HG03175 (cell line): ENCODE data around the gene CHD2.

Experiments
- ATAC-seq: cut with Tn5 transposase; IDR thresholded peaks from one replicate; pipeline ENCODE4 v1.9.1; 2021; ENCODE audit warnings: mild to moderate bottlenecking, moderate library complexity; ENCODE audit not compliant: unreplicated experiment

The CHD2 gene

DNA sequence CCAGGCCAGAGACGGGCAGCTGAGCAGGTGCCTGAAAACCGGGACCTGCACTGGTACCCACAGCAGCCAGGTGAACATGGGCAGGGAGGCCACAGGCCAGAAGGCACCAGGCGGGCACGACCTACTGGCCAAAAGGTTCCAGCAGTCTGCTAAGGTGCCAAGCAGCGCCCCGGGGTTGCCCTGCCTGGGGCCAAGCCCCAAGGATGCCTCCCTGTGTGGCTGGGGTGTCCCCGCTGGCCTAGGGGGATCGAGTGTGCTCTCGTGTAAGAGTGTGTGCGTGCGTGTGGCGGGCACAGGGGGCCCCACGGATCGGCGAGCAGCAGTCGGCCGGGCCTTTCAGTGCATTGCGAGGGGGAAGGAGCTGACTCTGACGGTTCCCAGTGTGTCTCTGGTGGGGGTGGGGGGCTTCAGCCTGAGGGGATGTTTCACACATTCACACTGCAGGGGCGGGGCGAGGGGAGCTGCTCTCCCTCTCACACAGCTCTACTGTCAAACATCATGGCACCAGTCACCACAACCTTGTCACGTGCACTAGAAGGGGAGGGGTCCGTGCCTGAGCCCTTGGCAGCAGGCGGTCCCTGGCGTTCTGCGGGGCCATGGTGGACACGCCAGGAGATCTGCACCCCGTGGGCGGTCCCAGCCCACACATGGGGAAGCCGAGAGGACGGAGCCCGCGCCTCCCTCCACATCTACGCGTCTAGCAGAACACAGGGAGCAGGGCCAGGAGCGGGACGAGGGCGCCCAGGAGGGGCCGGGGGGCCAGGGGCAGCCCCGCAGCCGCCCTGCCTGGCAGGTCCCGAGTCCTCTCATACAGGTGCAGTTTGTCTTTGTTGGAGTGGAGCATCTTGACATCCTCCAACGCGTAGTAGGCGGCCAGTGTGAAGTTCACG, 144.4 kb downstream of the CHD2 start:
- ATAC-seq, result no peak

DNA sequence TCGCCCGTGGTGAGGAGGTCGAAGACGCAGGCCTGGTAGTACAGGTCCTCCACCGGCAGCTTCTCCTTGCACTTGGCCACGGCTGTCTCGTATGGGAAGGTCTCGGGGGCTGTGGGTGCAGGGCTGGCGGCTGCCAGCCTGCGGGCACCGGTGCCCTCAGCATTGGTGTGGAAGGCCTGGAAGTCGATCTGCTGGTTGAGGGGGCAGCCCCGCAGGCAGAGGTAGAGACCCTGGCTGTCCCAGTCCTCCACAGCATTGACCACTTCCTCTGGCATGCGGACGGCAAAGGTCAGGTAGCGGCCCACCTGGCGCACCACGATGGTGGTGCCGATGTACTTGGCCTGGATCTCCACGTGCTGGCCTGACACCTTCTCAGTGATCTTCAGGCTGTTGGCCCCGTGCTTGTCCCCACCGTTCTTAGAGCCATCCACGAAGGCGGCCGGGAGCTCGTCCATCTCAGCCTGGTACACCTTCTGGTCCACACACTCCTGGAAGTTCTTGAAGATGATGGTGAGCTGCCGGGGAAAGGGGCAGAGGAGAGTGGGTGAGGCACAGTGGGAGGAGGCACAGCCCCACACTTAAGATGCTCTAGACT, 145.2 kb downstream of the CHD2 start:
- ATAC-seq, result no peak

DNA sequence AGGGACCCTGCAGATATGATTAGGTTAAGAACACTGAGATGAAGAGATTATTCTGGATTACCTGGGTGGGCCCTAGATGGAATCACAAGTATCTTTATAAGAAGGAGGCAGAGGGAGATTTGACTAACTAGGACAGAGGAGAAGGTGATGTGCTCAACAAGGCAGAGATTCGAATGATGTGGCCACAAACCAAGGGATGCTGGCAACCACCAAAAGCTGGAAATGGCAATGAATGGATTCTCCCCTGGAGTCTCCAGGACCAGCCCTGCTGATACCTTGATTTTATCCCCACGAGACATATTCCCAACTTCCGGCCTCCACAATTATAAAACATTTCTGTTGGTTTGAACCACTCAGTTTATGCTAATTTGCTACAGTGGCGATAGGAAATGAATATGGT, 146.0 kb downstream of the CHD2 start:
- ATAC-seq, result no peak

DNA sequence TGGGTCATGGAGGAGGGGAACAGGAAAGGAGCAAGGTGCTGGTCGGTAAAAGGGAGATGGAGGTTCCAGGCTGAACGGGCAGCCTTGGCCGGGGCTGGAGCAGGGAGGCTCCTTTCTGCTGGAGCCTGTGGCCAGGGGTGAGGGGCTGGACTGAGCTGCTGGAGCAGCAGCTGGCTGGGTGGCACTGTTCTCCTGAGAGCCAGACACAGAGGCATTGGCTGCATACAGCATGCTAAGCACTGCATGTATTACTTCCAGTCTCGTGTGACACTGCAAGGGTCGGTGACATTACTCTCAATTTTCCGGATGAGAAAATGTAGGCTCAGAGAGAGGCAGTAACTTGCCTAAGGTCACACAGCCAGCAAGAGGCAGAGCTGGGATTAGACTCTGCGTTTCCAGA, 146.6 kb downstream of the CHD2 start:
- no peak for ATAC-seq

DNA sequence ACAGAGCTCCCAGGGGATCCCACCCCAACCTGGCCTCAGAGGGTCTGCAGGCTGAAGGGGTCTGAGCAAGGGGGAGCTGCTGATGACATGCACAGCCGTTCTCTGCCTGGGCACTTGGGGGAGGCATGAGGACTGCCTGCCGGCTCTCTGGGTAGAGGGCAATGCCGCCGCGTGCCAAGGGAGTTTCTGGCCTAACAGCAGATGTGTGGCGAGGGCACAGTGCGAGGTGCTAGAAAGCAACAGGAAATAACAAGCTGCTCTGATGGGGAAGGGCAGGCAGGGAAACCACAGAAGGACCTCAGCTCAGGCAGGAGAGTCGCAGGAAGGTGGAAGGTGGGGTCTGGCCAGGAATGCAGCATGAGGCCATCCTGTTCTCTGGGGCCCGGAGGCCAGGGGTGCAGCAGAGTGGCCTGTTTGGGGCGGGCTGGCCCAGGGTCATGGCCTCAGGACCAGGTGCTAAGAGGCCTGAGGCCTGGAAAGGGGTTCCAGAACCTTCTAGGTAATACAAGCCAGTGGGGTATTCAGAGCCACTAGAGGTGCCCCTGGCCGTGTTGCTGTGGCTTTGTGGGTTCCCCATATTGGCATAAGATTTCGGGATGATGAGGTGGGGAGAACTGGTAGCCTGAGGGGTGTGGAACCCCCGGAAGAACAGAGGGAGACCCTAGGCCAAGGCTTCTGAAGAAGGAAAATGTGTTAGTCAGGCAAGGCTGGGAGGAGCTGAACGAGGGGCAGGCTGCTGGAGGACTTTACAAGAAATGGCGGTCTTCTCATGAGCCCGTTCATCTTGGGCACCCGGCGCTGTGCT, 147.7 kb downstream of the CHD2 start:
- ATAC-seq, result no peak

DNA sequence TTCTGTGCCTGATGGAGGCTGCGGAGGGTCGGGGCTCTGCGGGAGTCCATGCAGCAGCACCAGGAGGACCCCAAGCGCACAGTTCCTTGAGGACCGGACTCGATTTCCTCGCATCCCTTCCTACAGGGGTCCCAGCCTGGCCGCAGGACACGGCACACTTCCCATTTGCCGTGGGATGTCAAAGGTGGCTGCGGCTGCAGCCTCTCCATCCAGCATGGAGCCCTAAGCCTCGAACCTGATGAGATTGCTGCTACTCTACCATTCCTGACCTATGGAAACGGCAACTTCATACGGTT, 148.2 kb downstream of the CHD2 start:
- ATAC-seq, result no peak

DNA sequence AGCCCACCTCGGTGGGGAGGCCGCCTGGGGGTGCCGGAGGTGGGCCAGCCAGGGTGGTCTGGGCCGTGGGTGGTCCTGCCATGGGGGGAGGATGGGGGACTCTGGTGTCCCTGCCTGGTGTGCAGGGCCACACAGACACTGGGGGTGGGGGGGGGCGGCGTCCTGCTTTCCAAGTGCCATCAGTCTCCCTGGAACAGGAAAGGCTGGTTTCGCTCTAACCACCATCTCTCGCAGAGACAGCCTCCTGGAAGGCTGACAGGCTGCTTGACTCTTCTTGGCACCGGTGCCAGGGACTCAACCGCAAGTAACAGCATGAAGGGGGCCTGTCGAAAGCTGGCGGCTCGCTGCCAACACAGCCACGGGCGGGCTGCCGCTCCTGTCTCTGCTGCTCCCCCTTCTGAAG, 148.6 kb downstream of the CHD2 start:
- no peak for ATAC-seq

DNA sequence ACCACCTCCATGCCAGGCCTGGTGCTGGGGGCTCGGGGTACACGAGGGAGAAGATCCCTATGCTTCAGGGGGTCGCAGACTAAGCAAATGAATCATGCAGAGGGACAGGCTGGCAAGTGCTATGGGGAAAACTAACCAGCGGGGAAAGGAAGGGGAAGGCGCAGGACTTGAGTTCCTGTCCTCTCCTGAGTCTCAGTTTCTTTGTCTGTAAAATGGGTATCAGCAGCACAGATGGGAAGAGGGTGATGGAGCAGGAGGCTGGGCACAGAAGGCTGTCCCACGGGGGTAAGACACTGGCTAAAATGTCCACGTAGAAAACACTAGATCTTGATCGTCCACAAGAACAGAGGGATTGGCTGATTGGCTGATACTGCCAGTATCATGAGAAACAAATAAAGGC, 149.1 kb downstream of the CHD2 start:
- no peak for ATAC-seq

DNA sequence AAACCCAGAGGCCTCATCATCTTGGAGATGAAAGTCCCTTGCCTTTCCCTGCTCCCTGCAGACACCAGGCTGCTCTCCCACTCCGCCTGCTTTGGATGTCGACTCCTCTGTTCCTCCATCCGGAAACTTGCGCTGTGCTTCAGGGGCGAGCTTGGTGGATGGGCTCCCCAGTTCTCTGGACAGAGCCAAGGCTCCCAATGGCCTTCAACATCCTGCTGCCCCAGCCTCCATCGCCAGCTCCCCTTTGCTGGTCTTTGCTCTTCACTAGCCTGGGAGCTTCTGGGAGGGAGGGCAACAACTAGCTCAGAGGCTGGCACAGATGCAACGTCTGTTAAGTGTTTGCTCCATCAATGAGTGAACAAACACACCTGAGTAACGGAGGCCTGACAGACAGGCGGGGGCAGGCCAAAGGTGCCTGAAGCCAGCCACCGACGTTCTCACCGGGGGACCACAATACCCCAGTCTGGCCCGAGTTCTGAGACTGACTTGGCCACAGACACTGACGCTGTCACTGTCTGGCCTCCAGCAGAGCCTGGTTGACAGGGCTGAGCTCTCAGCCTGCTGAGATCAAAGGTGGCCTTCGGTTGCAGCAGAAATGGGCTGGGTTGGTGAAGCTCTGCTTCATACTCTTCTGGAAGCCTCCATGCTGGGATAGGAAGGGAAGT, 149.9 kb downstream of the CHD2 start:
- no peak for ATAC-seq

DNA sequence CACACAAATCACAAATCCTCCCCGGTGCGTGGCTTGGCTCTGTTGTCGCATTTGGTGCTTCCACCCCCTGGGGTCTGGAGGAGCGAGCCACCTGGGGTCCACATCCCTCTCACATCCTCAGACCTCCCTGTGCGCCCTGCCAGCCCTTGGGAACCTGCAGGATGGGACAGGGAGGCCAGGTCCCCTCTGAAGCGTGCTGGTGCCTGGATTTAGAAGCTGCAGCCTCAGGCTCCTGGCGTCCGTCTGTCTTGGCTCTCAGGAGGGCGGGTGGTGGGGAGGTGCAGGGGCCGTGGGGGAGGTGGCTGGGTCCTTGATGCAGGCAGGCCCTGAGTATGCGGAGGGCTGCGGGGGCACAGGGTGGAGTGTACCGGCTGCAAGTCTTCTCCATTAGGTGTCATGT, 150.5 kb downstream of the CHD2 start:
- ATAC-seq, result no peak

DNA sequence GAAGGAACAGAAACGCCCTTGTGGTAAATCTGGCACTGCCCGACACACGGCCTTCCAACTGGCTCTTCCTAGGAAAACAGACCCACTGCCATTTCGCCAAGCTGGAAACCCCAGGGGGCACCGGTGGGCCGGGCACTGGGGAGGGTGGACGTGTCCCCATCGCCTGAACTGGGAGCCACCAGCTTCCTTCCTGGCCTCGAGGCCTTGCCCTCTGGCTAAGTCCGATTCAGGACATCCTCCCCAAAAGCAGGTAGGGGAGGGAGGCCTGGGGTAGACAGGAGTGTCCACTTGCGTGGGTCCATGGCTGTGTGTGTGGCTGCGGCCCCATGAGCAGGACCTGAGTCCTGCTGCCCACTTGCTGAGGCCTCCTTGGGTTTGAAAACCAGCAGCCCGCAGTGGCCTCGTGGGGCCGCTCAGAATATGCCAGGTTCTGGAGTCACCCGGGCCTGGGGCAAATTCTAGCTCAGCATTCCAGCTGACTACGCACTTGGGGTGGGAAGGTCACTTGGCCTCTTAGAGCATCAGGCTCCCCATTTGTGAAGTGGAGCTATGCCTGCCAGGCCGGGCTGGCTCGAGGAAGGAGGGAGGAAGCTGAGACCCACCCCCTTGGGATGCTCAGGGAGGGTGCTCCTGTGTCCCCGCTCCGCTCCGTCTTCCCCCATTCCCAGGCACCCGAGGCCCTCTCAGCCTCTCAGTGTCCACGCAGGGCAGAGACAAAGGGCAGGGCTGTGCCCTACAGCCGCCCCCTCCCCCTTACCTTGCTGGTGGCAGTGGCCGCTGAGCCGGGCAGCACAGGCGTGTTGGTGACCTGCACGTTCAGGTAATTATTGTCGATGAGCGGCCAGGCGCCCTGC, 151.3 kb downstream of the CHD2 start:
- no peak for ATAC-seq

DNA sequence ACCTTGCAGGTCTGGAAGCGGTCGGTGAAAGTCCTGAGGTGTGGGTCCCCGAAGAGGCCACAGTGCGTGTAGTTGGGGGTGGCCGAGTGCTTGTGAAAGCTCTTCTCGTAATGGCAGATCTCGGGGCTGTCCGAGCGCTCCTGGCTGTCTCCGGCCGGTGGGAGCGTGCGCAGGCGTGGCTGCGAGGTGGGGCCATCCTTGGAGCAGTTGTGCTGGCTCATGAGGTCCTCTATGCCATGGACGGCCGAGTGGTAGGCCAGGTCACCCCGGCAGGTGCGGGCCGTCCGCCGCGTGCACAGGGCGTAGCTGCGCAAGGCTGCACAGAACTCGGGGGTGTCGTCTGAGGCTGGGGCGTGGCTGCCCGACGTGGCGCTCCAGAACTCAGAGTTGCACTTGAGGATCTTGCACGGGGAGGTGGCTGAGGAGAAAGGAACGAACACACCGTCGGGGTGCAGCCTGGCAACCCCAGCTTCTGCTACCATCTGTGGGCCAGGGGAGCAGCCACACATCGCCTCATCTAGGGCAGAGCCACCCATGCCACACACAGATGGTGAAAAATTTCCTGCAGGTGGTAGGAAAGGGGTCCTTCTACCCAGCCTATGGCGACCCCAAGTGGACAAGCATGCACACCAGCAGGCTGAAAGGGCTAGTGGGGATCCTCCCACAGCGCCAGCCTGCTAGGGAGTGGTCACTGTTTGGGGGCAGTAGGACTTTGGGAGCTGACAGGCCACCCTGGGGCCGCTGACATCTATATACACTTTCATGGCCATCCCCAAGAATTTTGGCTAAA, 152.2 kb downstream of the CHD2 start:
- no peak for ATAC-seq

DNA sequence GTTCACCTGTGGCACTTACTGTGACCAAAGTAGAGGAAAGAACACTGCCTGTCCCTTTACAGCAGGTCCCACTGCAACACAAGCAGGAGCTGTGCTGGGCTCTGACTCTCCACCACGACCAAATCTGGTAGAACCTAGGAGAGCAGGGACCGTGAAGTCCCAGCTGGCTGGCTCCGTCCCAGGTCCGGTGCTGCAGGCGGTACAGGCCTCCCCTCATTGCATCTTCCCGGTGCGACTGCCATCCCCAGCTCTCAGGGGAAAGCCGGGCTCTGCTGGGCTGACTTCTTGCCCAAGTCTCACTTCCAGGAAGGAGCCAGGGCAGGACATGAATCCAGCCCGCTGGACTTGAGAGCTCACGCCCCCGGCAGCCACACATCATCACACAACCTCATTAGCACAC, 155.1 kb downstream of the CHD2 start:
- no peak for ATAC-seq

DNA sequence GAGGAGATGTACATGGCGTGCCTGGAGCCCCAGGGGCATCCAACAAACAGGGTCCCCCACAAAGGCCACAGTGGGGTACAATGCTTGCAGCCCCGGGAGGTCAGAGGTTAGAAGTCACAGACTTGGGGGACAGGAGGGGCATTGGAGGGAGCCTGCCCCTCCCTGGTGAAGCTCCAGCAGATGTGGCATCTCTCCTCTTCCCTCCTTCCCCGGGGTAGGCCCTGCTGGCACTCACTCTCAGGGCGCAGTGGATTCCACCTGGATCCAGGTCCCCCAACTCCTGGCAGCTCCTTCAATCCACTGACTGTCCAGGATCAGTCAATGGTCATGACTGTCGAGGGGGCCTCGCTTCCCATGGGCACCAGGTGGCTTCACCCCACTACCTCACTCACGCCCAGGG, 156.7 kb downstream of the CHD2 start:
- no peak for ATAC-seq

DNA sequence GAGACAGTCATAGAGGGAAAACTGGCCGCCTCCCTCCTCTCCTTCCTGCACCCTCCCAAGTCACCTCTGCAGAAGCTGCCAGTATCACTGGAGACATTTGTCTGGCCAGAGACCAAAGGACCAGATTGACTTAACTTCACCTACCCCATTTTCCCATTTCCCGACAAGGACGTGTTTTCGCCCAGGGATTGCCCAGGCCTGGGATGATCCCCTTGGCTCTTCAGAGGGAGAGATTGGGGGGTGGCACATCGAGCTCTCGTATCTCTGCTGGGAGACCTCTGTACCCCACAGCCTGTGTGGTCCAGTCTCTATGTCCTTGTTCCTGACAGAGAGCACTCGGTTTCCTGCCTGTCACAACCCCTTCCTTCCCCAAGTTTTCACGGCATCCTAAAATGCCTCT, 157.5 kb downstream of the CHD2 start:
- ATAC-seq, result no peak

DNA sequence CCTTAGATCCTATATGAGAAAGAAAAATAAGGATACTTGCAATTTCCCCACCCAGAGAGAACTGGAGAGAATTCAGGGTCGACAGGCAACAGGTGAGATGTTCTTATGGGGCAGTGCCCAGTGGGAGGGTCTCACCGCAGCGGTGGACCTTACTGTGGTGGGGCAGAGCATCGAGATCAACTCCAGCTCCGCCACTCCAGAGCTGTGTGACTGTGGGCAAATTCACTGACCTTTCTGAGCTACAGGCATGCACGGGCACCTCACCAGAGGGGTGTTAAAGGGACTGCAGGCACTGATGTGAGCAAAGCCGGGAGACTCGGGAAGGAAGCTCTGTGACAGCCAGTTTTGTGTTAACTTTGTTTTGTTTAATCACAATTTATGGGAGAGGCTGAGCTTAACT, 158.0 kb downstream of the CHD2 start:
- ATAC-seq, result no peak

DNA sequence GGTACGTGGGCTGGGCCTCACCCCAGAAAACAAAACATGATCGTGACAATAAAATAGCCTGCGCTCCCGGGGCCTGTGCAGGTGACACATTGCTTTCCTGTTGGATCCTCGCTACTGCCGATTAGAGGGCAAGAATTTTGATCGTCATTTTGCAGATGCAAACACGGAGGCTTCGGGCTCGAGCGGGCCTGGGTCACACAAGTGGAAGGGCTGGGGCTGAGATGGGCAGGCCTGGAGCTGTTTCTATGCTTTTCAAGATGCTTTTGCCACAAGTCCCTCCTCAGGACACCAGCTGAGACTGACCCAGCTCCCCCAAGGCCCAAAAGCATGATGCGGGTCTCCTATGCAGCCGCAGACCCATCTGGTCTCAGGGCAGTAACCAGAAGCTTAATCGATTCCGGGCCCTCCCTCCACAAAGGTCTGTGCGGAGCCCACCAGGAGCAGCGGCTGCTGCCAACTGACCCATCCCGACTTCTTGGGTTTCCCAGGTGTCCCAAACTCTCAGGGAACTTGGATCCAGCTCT, 158.8 kb downstream of the CHD2 start:
- ATAC-seq, result no peak

DNA sequence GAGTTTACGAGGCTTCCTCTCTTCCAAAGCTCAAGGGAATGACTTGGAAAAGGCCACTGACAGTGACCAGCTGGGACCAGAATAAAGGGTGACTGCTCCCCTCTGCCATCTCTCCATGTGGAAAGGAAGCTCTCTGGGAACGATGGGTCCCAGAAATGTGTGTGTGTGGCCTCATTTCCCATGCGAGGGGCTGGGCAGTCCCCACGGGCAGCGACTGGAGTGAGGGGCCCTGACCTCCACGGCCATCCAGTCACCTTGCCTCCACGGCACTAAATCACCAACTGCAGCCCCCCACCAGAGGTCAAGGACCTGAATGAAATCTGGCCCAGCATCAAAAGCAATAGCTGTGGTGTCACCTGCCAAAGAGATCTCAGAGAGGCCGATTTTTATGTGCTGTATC, 159.3 kb downstream of the CHD2 start:
- no peak for ATAC-seq
